Ovary (tissue), 9 donors: ENCODE measurements around the gene CCBE1. TPM values are rescaled to one million over a fixed set of nuclear protein-coding genes. Genes with fewer than 3 reads are reported as not detected.
A peak's percentile ranks its signal among the peaks of the same experiment; 100 is the strongest.

Source experiments
- DNase-seq, 5 donors: peaks; one replicate each; pipeline ENCODE4 v3.0.0-alpha.2; 2019 to 2020
- H3K27ac ChIP-seq, 2 donors: fragments of 200-600 bp; one replicate each; pipeline versions ENCODE4 v1.5.1 to v1.8.0; 2019 to 2022
- H3K27me3 ChIP-seq: fragments of 200-600 bp; one replicate; pipeline ENCODE4 v1.8.0; 2022
- H3K36me3 ChIP-seq: fragments of 200-600 bp; sonication (generic); one replicate; pipeline ENCODE4 v1.5.1; 2019
- H3K4me1 ChIP-seq: one replicate; pipeline ENCODE4 v1.8.1; 2013; ENCODE audit warnings: mild to moderate bottlenecking, moderate library complexity; ENCODE audit not compliant: insufficient read depth
- H3K4me3 ChIP-seq: fragments of 200-600 bp; sonication (generic); one replicate; pipeline ENCODE4 v1.5.1; 2017
- H3K9me3 ChIP-seq, 2 donors: fragments of 200-600 bp in 1 of 2; sonication (generic) in 1 of 2; one replicate each; pipeline versions ENCODE4 v1.5.1 to v1.8.1; 2013 to 2019; ENCODE audit warnings: mild to moderate bottlenecking in 1 of 2, moderate library complexity in 1 of 2
- EP300 ChIP-seq: sonication (generic); formaldehyde crosslinking; IDR thresholded peaks from one replicate; pipeline ENCODE4 v1.6.1; 2017; ENCODE audit warnings: antibody characterized with exemption
- POLR2A ChIP-seq: fragments of 450-650 bp; IDR thresholded peaks from one replicate; pipeline ENCODE4 v1.6.1; 2017; ENCODE audit warnings: antibody characterized with exemption, mild to moderate bottlenecking, moderate library complexity
- WGBS, 3 donors: extraction: QIAGEN DNeasy Blood & Tissue Kit in 1 of 3; methylation state at CpG; one replicate each; pipeline versions ENCODE4 v1.1.5 to v1.1.7; 2013 to 2017; 5-methylcytosine and 5-hydroxymethylcytosine counted together
- intact Hi-C, 4 donors: fragments of 100-400 bp; cut with DNase I; formaldehyde crosslinking; loops; one replicate each; pipeline versions ENCODE4 v1.11.0 to v1.15.1; 2022 to 2023
- polyA plus RNA-seq, 2 donors: library from polyadenylated mRNA; stranded (reverse); fragments of 200-250 nt in 1 of 2; fragments of 350-450 nt in 1 of 2; fragmentation: Illumina TruSeq in 1 of 2; extraction: RNeasy Lipid Tissue Mini Kit (QIAGEN cat#74804) in 1 of 2; gene quantifications; one replicate each; pipeline ENCODE4 v1.2.3, GENCODE V29; 2013 to 2014
- total RNA-seq, 7 donors: library from RNA; depleted of rRNA in 2 of 7; stranded (reverse); fragments of >200 nt in 2 of 7; fragmentation: NEBNext Ultra II Directional in 3 of 7; extraction: Animal tissue kit (Norgen Biotek cat#: 25700) in 3 of 7; gene quantifications; one replicate each; pipeline versions ENCODE4 v1.1.0 to v1.2.4, GENCODE V29; 2016 to 2023
- TF ChIP-seq, protein P1 (sequence below), 3 donors: fragments of 450-650 bp in 2 of 3; fragments of 200-600 bp in 1 of 3; IDR thresholded peaks; one replicate each; pipeline versions ENCODE4 v1.5.1 to v1.8.0; 2016 to 2022; ENCODE audit warnings: antibody characterized with exemption in 3 of 3, mild to moderate bottlenecking in 1 of 3
- donor health status: DM: no; HTN: no; CAD: no; lungs with moderate emphysema.
- donor health status: DM: no; HTN: no; CAD: no.
- donor health status: Bipolar disorder and iron deficiency.
- donor health status: DM: yes; HTN: yes; CAD: no.
- donor health status: DM: no; HTN: no; CAD: no.
- donor health status: DM: yes; HTN: yes; CAD: no.

Gene CCBE1
- total and polyA plus RNA-seq, 9 donors, result 15.9 to 109 (median 43.9) TPM

DNA sequence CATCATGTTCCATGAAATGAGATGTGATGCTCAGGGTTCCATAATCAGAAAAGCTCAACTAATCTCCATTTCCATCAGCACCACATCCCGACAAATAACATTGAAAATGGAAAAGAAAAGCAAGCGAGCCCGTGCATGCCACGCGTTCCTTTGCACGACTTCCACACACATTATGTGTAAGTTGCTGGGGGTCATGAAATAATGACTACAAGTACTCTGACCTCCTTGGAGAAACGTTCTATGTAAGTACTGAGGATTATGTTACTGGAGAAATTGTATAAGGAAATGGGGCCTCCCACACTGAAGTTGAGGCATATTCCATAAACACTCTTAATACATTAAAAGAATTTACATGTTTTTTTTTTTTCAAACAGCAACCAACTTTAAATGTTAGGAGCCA lies 38.3 kb downstream of the CCBE1 start:
- no peaks in the 10 kb centered on the region for H3K36me3 ChIP-seq
- peak overlapping the region in 1 of 2 donors; percentile 44 for H3K27ac ChIP-seq
- H3K9me3 ChIP-seq, result no peaks in the 10 kb centered on the region
- 87 to 88% (median 88%) methylated on average over 7 of the region's 7 CpGs for WGBS, 3 donors
- TF ChIP-seq, protein P1, sequence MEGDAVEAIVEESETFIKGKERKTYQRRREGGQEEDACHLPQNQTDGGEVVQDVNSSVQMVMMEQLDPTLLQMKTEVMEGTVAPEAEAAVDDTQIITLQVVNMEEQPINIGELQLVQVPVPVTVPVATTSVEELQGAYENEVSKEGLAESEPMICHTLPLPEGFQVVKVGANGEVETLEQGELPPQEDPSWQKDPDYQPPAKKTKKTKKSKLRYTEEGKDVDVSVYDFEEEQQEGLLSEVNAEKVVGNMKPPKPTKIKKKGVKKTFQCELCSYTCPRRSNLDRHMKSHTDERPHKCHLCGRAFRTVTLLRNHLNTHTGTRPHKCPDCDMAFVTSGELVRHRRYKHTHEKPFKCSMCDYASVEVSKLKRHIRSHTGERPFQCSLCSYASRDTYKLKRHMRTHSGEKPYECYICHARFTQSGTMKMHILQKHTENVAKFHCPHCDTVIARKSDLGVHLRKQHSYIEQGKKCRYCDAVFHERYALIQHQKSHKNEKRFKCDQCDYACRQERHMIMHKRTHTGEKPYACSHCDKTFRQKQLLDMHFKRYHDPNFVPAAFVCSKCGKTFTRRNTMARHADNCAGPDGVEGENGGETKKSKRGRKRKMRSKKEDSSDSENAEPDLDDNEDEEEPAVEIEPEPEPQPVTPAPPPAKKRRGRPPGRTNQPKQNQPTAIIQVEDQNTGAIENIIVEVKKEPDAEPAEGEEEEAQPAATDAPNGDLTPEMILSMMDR (IDR thresholded peaks at IDR 0.05), result no peak
- no peak for TF ChIP-seq EP300
- TF ChIP-seq POLR2A, result no peak
- peaks cover 17% of the 10 kb centered on the region for H3K4me1 ChIP-seq
- intact Hi-C loops, result no loop called here
- H3K4me3 ChIP-seq, result no peak overlapping the region
- H3K27me3 ChIP-seq, result no peaks in the 10 kb centered on the region
- DNase-seq, result no peak

DNA sequence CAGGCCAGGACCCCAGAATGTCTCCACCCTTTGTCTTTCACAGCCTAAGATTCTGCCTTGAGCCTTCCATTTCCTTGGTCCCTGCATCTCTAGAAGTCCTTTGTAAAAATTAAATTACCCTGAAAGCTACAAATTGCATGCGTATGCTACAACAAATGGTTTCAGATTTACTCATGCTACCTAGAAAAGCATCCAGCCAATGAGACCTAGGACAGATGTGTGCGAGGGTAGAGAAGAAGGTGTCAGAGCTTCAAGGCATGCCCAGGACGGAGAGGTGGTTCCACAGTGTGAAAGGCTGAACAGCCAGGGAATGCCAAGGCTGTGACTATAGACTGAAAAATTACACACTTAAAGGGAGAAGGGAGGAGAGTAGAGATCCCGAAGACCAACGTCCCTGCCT lies 40.2 kb downstream of the CCBE1 start:
- TF ChIP-seq POLR2A, result no peak
- TF ChIP-seq, protein P1 (IDR thresholded peaks at IDR 0.05), result no peak
- no peak for TF ChIP-seq EP300
- H3K4me1 ChIP-seq, result peaks cover 14% of the 10 kb centered on the region
- WGBS, 3 donors, result 92 to 95% (median 94%) methylated on average over 5 of the region's 5 CpGs

GRCh38 chr18:59656373-59656887 lies 40.8 kb downstream of the CCBE1 start:
- H3K9me3 ChIP-seq, result no peaks in the 10 kb centered on the region
- H3K27ac ChIP-seq, result no peak overlapping the region
- H3K27me3 ChIP-seq, result no peaks in the 10 kb centered on the region
- TF ChIP-seq EP300, result no peak
- TF ChIP-seq, protein P1 (IDR thresholded peaks at IDR 0.05), result no peak
- no peak for TF ChIP-seq POLR2A
- H3K4me3 ChIP-seq, result no peak overlapping the region
- H3K36me3 ChIP-seq, result no peaks in the 10 kb centered on the region
- peaks cover 12% of the 10 kb centered on the region for H3K4me1 ChIP-seq
- intact Hi-C loops, result no loop called here
- 58 to 74% (median 72%) methylated on average over 6 of the region's 6 CpGs for WGBS, 3 donors
- DNase-seq, result no peak

More for the DNA sequence above, 40.2 kb downstream of the CCBE1 start:
- H3K4me3 ChIP-seq, result no peak overlapping the region
- intact Hi-C loops, result no loop called here
- DNase-seq, result no peak
- H3K36me3 ChIP-seq, result no peaks in the 10 kb centered on the region
- H3K27ac ChIP-seq, result no peak overlapping the region
- no peaks in the 10 kb centered on the region for H3K27me3 ChIP-seq
- H3K9me3 ChIP-seq, result no peaks in the 10 kb centered on the region

DNA sequence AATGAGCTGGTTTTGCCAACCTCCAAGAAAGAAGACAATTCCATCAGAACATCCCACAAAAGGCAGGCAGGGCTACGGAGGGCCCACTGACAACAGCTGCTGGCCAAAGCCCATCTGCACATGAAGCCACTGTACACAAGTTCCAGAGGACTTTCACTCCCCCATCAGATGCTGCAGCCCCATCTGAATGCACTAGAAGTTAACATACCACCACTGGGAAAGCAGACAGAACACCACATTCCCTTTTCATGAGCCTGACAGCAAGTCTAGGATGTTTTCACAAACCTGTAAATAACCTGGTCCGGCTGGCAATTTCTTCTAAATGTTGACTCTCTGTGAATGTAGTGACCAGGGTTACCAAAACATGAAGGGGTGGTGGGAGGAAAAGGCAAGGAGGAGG lies 41.5 kb downstream of the CCBE1 start:
- H3K27ac ChIP-seq, result no peak overlapping the region
- peaks cover 12% of the 10 kb centered on the region for H3K4me1 ChIP-seq
- H3K9me3 ChIP-seq, result no peaks in the 10 kb centered on the region
- H3K36me3 ChIP-seq, result no peaks in the 10 kb centered on the region
- H3K4me3 ChIP-seq, result no peak overlapping the region
- 41 to 44% (median 42%) methylated on average over 2 of the region's 2 CpGs for WGBS, 3 donors
- DNase-seq, result no peak
- intact Hi-C loops, result no loop called here
- TF ChIP-seq, protein P1 (IDR thresholded peaks at IDR 0.05), result no peak
- TF ChIP-seq POLR2A, result no peak
- no peak for TF ChIP-seq EP300
- H3K27me3 ChIP-seq, result no peaks in the 10 kb centered on the region
